BLaER1 (cell line): ENCODE data around the gene PPP2R1B.

Source experiments
- H3K27ac ChIP-seq: shearing (Covaris generic); formaldehyde crosslinking; 2 replicates; pipeline ENCODE4 v1.8.1; 2022
- H3K27me3 ChIP-seq: shearing (Covaris generic); formaldehyde crosslinking; 2 replicates; pipeline ENCODE4 v1.8.1; 2022
- H3K36me3 ChIP-seq: shearing (Covaris generic); formaldehyde crosslinking; 2 replicates; pipeline ENCODE4 v1.8.1; 2022
- H3K4me1 ChIP-seq: shearing (Covaris generic); formaldehyde crosslinking; 2 replicates; pipeline ENCODE4 v1.8.1; 2022
- H3K4me2 ChIP-seq: shearing (Covaris generic); formaldehyde crosslinking; 2 replicates; pipeline ENCODE4 v1.8.1; 2022
- H3K4me3 ChIP-seq: shearing (Covaris generic); formaldehyde crosslinking; 2 replicates; pipeline ENCODE4 v1.8.1; 2022
- H3K9ac ChIP-seq: shearing (Covaris generic); formaldehyde crosslinking; 2 replicates; pipeline ENCODE4 v1.8.1; 2022
- H3K9me3 ChIP-seq: shearing (Covaris generic); formaldehyde crosslinking; 2 replicates; pipeline ENCODE4 v1.8.1; 2022
- H4K20me1 ChIP-seq: shearing (Covaris generic); formaldehyde crosslinking; 2 replicates; pipeline ENCODE4 v1.8.1; 2022
- Cebpa-rat ChIP-seq: shearing (Covaris generic); IDR thresholded peaks from 2 replicates; pipeline ENCODE4 v1.8.1; 2022

PPP2R1B gene

GRCh38 chr11:111801135-111801534, 34.9 kb upstream of the PPP2R1B start:
- Histone ChIP-seq H3K4me2 (no peak overlapping the region), H3K27ac (no peak overlapping the region)

GRCh38 chr11:111798279-111798678, 32.1 kb upstream of the PPP2R1B start:
- no peak overlapping the region for H3K4me3 ChIP-seq
- H3K27me3 ChIP-seq: no peaks in the 10 kb centered on the region
- no peak for TF ChIP-seq Cebpa-rat
- H3K27ac ChIP-seq: no peak overlapping the region
- H3K4me1 ChIP-seq: peaks cover 6% of the 10 kb centered on the region; the same call in 1 of the 2 replicates
- H3K9ac ChIP-seq: no peak overlapping the region
- H4K20me1 ChIP-seq: no peaks in the 10 kb centered on the region
- H3K9me3 ChIP-seq: peaks cover 16% of the 10 kb centered on the region
- H3K4me2 ChIP-seq: no peak overlapping the region
- H3K36me3 ChIP-seq: peaks cover 76% of the 10 kb centered on the region

More at GRCh38 chr11:111801135-111801534, 34.9 kb upstream of the PPP2R1B start:
- Histone ChIP-seq H3K4me3 (no peak overlapping the region), H3K36me3 (peaks cover 89% of the 10 kb centered on the region), H3K9ac (no peak overlapping the region), H3K4me1 (no peaks in the 10 kb centered on the region), H4K20me1 (no peaks in the 10 kb centered on the region), H3K27me3 (no peaks in the 10 kb centered on the region), H3K9me3 (peaks cover 16% of the 10 kb centered on the region)
- TF ChIP-seq Cebpa-rat: no peak

GRCh38 chr11:111797145-111797581, 31.0 kb upstream of the PPP2R1B start:
- peaks cover 16% of the 10 kb centered on the region for H3K9me3 ChIP-seq
- H3K9ac ChIP-seq: no peak overlapping the region
- H3K4me1 ChIP-seq: peaks cover 6% of the 10 kb centered on the region; the same call in 1 of the 2 replicates
- no peak overlapping the region for H3K27ac ChIP-seq
- no peak overlapping the region for H3K4me3 ChIP-seq
- peaks cover 66% of the 10 kb centered on the region for H3K36me3 ChIP-seq
- TF ChIP-seq Cebpa-rat: no peak
- no peaks in the 10 kb centered on the region for H4K20me1 ChIP-seq
- H3K4me2 ChIP-seq: no peak overlapping the region
- no peaks in the 10 kb centered on the region for H3K27me3 ChIP-seq

- H3K27ac ChIP-seq: no peak overlapping the region
- peaks cover 65% of the 10 kb centered on the region for H3K36me3 ChIP-seq
- H4K20me1 ChIP-seq: no peaks in the 10 kb centered on the region
- H3K4me3 ChIP-seq: no peak overlapping the region
- H3K4me1 ChIP-seq: peaks cover 6% of the 10 kb centered on the region; the same call in 1 of the 2 replicates
- H3K4me2 ChIP-seq: no peak overlapping the region
- no peak overlapping the region for H3K9ac ChIP-seq
- no peak for TF ChIP-seq Cebpa-rat
- H3K27me3 ChIP-seq: no peaks in the 10 kb centered on the region
- H3K9me3 ChIP-seq: peaks cover 16% of the 10 kb centered on the region
These were observed 30.5 kb upstream of the PPP2R1B start for GRCh38 chr11:111796696-111797095.

GRCh38 chr11:111795334-111795985, 29.3 kb upstream of the PPP2R1B start:
- H4K20me1 ChIP-seq: no peaks in the 10 kb centered on the region
- H3K9ac ChIP-seq: no peak overlapping the region
- H3K27ac ChIP-seq: no peak overlapping the region
- no peak overlapping the region for H3K4me3 ChIP-seq
- peaks cover 6% of the 10 kb centered on the region; the same call in 1 of the 2 replicates for H3K4me1 ChIP-seq
- H3K9me3 ChIP-seq: peaks cover 16% of the 10 kb centered on the region
- no peak overlapping the region for H3K4me2 ChIP-seq
- TF ChIP-seq Cebpa-rat: no peak
- peaks cover 58% of the 10 kb centered on the region for H3K36me3 ChIP-seq
- H3K27me3 ChIP-seq: no peaks in the 10 kb centered on the region

GRCh38 chr11:111793863-111794262, 27.7 kb upstream of the PPP2R1B start:
- Histone ChIP-seq H3K27me3 (no peaks in the 10 kb centered on the region), H3K27ac (no peak overlapping the region), H3K9ac (no peak overlapping the region), H3K4me1 (peaks cover 6% of the 10 kb centered on the region; the same call in 1 of the 2 replicates), H4K20me1 (no peaks in the 10 kb centered on the region), H3K4me3 (no peak overlapping the region), H3K36me3 (peaks cover 48% of the 10 kb centered on the region), H3K9me3 (peaks cover 16% of the 10 kb centered on the region), H3K4me2 (no peak overlapping the region)
- TF ChIP-seq Cebpa-rat: no peak

- H3K4me2 ChIP-seq: no peak overlapping the region
These were observed 26.8 kb upstream of the PPP2R1B start for GRCh38 chr11:111792955-111793500.

GRCh38 chr11:111792314-111792713, 26.1 kb upstream of the PPP2R1B start:
- Histone ChIP-seq H3K27me3 (no peaks in the 10 kb centered on the region), H3K4me3 (no peak overlapping the region), H4K20me1 (no peaks in the 10 kb centered on the region), H3K4me1 (peaks cover 16% of the 10 kb centered on the region), H3K4me2 (no peak overlapping the region), H3K9me3 (peaks cover 6% of the 10 kb centered on the region), H3K27ac (no peak overlapping the region), H3K36me3 (peaks cover 33% of the 10 kb centered on the region), H3K9ac (no peak overlapping the region)
- no peak for TF ChIP-seq Cebpa-rat

More at GRCh38 chr11:111792955-111793500, 26.8 kb upstream of the PPP2R1B start:
- no peak for TF ChIP-seq Cebpa-rat
- H3K4me1 ChIP-seq: peaks cover 12% of the 10 kb centered on the region
- H3K4me3 ChIP-seq: no peak overlapping the region
- no peak overlapping the region for H3K9ac ChIP-seq
- peaks cover 40% of the 10 kb centered on the region for H3K36me3 ChIP-seq
- H4K20me1 ChIP-seq: no peaks in the 10 kb centered on the region
- H3K27me3 ChIP-seq: no peaks in the 10 kb centered on the region
- no peak overlapping the region for H3K27ac ChIP-seq
- H3K9me3 ChIP-seq: peaks cover 13% of the 10 kb centered on the region

- Histone ChIP-seq H3K9ac (no peak overlapping the region), H3K4me1 (peaks cover 24% of the 10 kb centered on the region), H3K9me3 (no peaks in the 10 kb centered on the region), H3K36me3 (peaks cover 25% of the 10 kb centered on the region), H3K27ac (peak overlapping the region; percentile 24; the same call in 1 of the 2 replicates), H3K4me3 (no peak overlapping the region), H3K27me3 (no peaks in the 10 kb centered on the region), H3K4me2 (peak overlapping the region; percentile 57), H4K20me1 (no peaks in the 10 kb centered on the region)
- no peak for TF ChIP-seq Cebpa-rat
These were observed 22.3 kb upstream of the PPP2R1B start for GRCh38 chr11:111788464-111788863.

- no peaks in the 10 kb centered on the region for H3K9me3 ChIP-seq
- H3K9ac ChIP-seq: no peak overlapping the region
- no peaks in the 10 kb centered on the region for H4K20me1 ChIP-seq
- peaks cover 24% of the 10 kb centered on the region for H3K4me1 ChIP-seq
- TF ChIP-seq Cebpa-rat: no peak
- H3K27me3 ChIP-seq: no peaks in the 10 kb centered on the region
- no peak overlapping the region for H3K4me3 ChIP-seq
- peak overlapping the region; percentile 24; the same call in 1 of the 2 replicates for H3K27ac ChIP-seq
- peaks cover 25% of the 10 kb centered on the region for H3K36me3 ChIP-seq
- peak overlapping the region; percentile 57 for H3K4me2 ChIP-seq
These were observed 21.9 kb upstream of the PPP2R1B start for GRCh38 chr11:111788051-111788450.
